Neuron (in vitro differentiated cells): Measurements from ENCODE around the gene PDE4C.
"Not testable (repeated sequence)": the region's sequence is repeated elsewhere in the genome, so short reads cannot be mapped to it uniquely, and the experiment has no call there.

Source experiments
- H2AFZ ChIP-seq: one replicate; pipeline ENCODE4 v1.6.1; 2013; ENCODE audit warnings: low read depth, mild to moderate bottlenecking, inconsistent platforms, low read length, moderate library complexity
- H3K27me3 ChIP-seq: one replicate; pipeline ENCODE4 v1.6.1; 2013; ENCODE audit warnings: low read length; ENCODE audit not compliant: insufficient read depth
- H3K36me3 ChIP-seq: one replicate; pipeline ENCODE4 v1.6.1; 2013; ENCODE audit warnings: low read length; ENCODE audit not compliant: insufficient read depth
- H3K4me1 ChIP-seq: one replicate; pipeline ENCODE4 v1.6.1; 2013; ENCODE audit warnings: low read length; ENCODE audit not compliant: insufficient read depth
- H3K4me3 ChIP-seq: 2 replicates; pipeline ENCODE4 v1.5.1; 2013; ENCODE audit warnings: mild to moderate bottlenecking, low read length, moderate library complexity
- H3K9me3 ChIP-seq: one replicate; pipeline ENCODE4 v1.6.1; 2013; ENCODE audit warnings: low read length

Gene PDE4C

GRCh38 chr19:18224525-18225354, 1.5 kb downstream of the PDE4C start:
- H3K4me3 ChIP-seq, result peak overlapping the region; percentile 50

GRCh38 chr19:18223860-18224524, 2.2 kb downstream of the PDE4C start:
- Histone ChIP-seq H3K9me3 (no peaks in the 10 kb centered on the region), H3K4me1 (peaks cover 10% of the 10 kb centered on the region), H2AFZ (peak overlapping the region; percentile 71), H3K36me3 (no peaks in the 10 kb centered on the region), H3K27me3 (peaks cover 36% of the 10 kb centered on the region), H3K4me3 (peak overlapping the region; percentile 50)

More at GRCh38 chr19:18224525-18225354, 1.5 kb downstream of the PDE4C start:
- Histone ChIP-seq H3K4me1 (peaks cover 10% of the 10 kb centered on the region), H3K27me3 (peaks cover 28% of the 10 kb centered on the region), H3K36me3 (no peaks in the 10 kb centered on the region), H2AFZ (peak overlapping the region; percentile 71), H3K9me3 (no peaks in the 10 kb centered on the region)

- Histone ChIP-seq H3K9me3 (no peaks in the 10 kb centered on the region), H3K4me3 (no peak overlapping the region), H3K4me1 (peaks cover 10% of the 10 kb centered on the region), H2AFZ (no peak overlapping the region), H3K27me3 (peaks cover 42% of the 10 kb centered on the region), H3K36me3 (no peaks in the 10 kb centered on the region)
Observed at GRCh38 chr19:18221815-18222725, 4.2 kb downstream of the PDE4C start.

- no peak overlapping the region for H2AFZ ChIP-seq
- H3K9me3 ChIP-seq, result no peaks in the 10 kb centered on the region
- H3K27me3 ChIP-seq, result peaks cover 38% of the 10 kb centered on the region
- no peak overlapping the region for H3K4me3 ChIP-seq
- no peaks in the 10 kb centered on the region for H3K36me3 ChIP-seq
- H3K4me1 ChIP-seq, result peaks cover 7% of the 10 kb centered on the region
Observed at GRCh38 chr19:18220632-18221275, 5.5 kb downstream of the PDE4C start.

- Histone ChIP-seq H3K9me3 (no peaks in the 10 kb centered on the region), H3K27me3 (peaks cover 32% of the 10 kb centered on the region), H3K4me1 (peaks cover 5% of the 10 kb centered on the region), H2AFZ (no peak overlapping the region), H3K36me3 (no peaks in the 10 kb centered on the region), H3K4me3 (no peak overlapping the region)
Observed at GRCh38 chr19:18219911-18220631, 6.2 kb downstream of the PDE4C start.

- H3K4me3 ChIP-seq, result no peak overlapping the region
- no peaks in the 10 kb centered on the region for H3K4me1 ChIP-seq
- H3K36me3 ChIP-seq, result no peaks in the 10 kb centered on the region
- H3K27me3 ChIP-seq, result peaks cover 28% of the 10 kb centered on the region
- H2AFZ ChIP-seq, result no peak overlapping the region
- H3K9me3 ChIP-seq, result no peaks in the 10 kb centered on the region
Observed at GRCh38 chr19:18218600-18218999, 7.6 kb downstream of the PDE4C start.

- H2AFZ ChIP-seq, result no peak overlapping the region
- no peaks in the 10 kb centered on the region for H3K4me1 ChIP-seq
- peaks cover 28% of the 10 kb centered on the region for H3K27me3 ChIP-seq
- no peaks in the 10 kb centered on the region for H3K9me3 ChIP-seq
- no peaks in the 10 kb centered on the region for H3K36me3 ChIP-seq
- H3K4me3 ChIP-seq, result no peak overlapping the region
Observed at GRCh38 chr19:18218159-18218558, 8.1 kb downstream of the PDE4C start.

GRCh38 chr19:18216789-18217188, 9.4 kb downstream of the PDE4C start:
- Histone ChIP-seq H3K9me3 (no peaks in the 10 kb centered on the region), H3K36me3 (no peaks in the 10 kb centered on the region), H3K4me1 (no peaks in the 10 kb centered on the region), H2AFZ (no peak overlapping the region), H3K27me3 (peaks cover 28% of the 10 kb centered on the region), H3K4me3 (no peak overlapping the region)

- Histone ChIP-seq H3K4me1 (no peaks in the 10 kb centered on the region), H3K4me3 (no peak overlapping the region), H3K9me3 (no peaks in the 10 kb centered on the region), H2AFZ (no peak overlapping the region), H3K27me3 (peaks cover 16% of the 10 kb centered on the region), H3K36me3 (no peaks in the 10 kb centered on the region)
Observed at GRCh38 chr19:18214779-18215433, 11.3 kb downstream of the PDE4C start.

GRCh38 chr19:18211683-18212082, 14.6 kb downstream of the PDE4C start:
- Histone ChIP-seq H3K4me3 (no peak overlapping the region), H3K27me3 (no peaks in the 10 kb centered on the region), H3K9me3 (no peaks in the 10 kb centered on the region), H2AFZ (no peak overlapping the region), H3K4me1 (no peaks in the 10 kb centered on the region), H3K36me3 (no peaks in the 10 kb centered on the region)

GRCh38 chr19:18209912-18210311, 16.3 kb downstream of the PDE4C start:
- not testable (repeated sequence) for H3K9me3 ChIP-seq, H3K4me3 ChIP-seq, H3K36me3 ChIP-seq, H2AFZ ChIP-seq, H3K27me3 ChIP-seq, H3K4me1 ChIP-seq
